GM12878 (cell line): Measurements from ENCODE around the gene NIN. TPM values are rescaled to one million over a fixed set of nuclear protein-coding genes. Genes with fewer than 3 reads are reported as not detected.

Experiments used
- ATAC-seq: fragments of 200-7000 bp; cut with Tn5 transposase; 3 replicates; pipeline ENCODE4 v1.9.1; 2020; ENCODE audit warnings: mild to moderate bottlenecking, moderate library complexity
- BruUV-seq: library from RNA; stranded (reverse); fragments of 400-500 nt; replicated peaks from 2 replicates; lab custom pipeline; 2021; lab: Mats Ljungman, UMichigan
- CTCF ChIA-PET: fragments of 300-600 bp; sonication (Branson Sonifier 250); formaldehyde crosslinking; extraction: SDS; loops from one replicate; lab custom pipeline; 2021; ENCODE audit warnings: inconsistent platforms; lab: Yijun Ruan, JAX
- POLR2A ChIA-PET: fragments of 350-600 bp; formaldehyde crosslinking; extraction: SDS; loops from one replicate; lab custom pipeline; 2021; ENCODE audit warnings: inconsistent platforms; lab: Charles Lee
- RAD21 ChIA-PET: fragments of 300-600 bp; sonication (Branson Sonifier 250); formaldehyde crosslinking; loops from one replicate; lab custom pipeline; 2023; ENCODE audit warnings: antibody characterized with exemption; ENCODE audit not compliant: unreplicated experiment; lab: Charles Lee
- SMC1A ChIA-PET: fragments of 300-600 bp; sonication (Branson Sonifier 250); formaldehyde crosslinking; loops from one replicate; lab custom pipeline; 2023; ENCODE audit not compliant: unreplicated experiment, uncharacterized antibody; lab: Charles Lee
- DNase-seq: peaks from one replicate; pipeline ENCODE4 v3.0.0-alpha.2; 2011; ENCODE audit warnings: low read depth, low spot score
- FAIRE-seq: peaks from 3 replicates; lab custom pipeline; 2011; peaks lifted over from hg19 to GRCh38; lab: Jason Lieb, UNC
- H2AFZ ChIP-seq: 2 replicates; pipeline ENCODE4 v1.6.0; 2011; ENCODE audit warnings: low read depth, low read length, control low read depth; ENCODE audit not compliant: control insufficient read depth
- H3K27ac ChIP-seq: 2 replicates; pipeline ENCODE4 v1.5.1; 2011; ENCODE audit warnings: control low read depth; ENCODE audit not compliant: control insufficient read depth, insufficient read depth
- H3K27me3 ChIP-seq, 2 experiments: replicated peaks in 1 of 2; 2 replicates each; pipeline versions ENCODE4 v1.6.0 to v1.6.1; 2011; ENCODE audit warnings: low read length in 1 of 2; ENCODE audit not compliant: control insufficient read depth in 2 of 2, insufficient read depth in 2 of 2
- H3K36me3 ChIP-seq, 2 experiments: 2 replicates each; pipeline ENCODE4 v1.5.1; 2011; ENCODE audit warnings: low read length in 1 of 2; ENCODE audit not compliant: control insufficient read depth in 2 of 2, insufficient read depth in 2 of 2
- H3K4me1 ChIP-seq: 2 replicates; pipeline ENCODE4 v1.6.1; 2011; ENCODE audit warnings: mild to moderate bottlenecking, low read length, moderate library complexity, mixed read lengths; ENCODE audit not compliant: control insufficient read depth, insufficient read depth
- H3K4me2 ChIP-seq: 2 replicates; pipeline ENCODE4 v1.6.0; 2011; ENCODE audit warnings: control low read depth; ENCODE audit not compliant: control insufficient read depth, insufficient read depth
- H3K4me3 ChIP-seq: fragments of 200-600 bp; sonication (generic); 2 replicates; pipeline ENCODE4 v1.5.1; 2016
- H3K79me2 ChIP-seq: 2 replicates; pipeline ENCODE4 v1.6.0; 2011; ENCODE audit warnings: low read length; ENCODE audit not compliant: control insufficient read depth, insufficient read depth
- H3K9ac ChIP-seq: 2 replicates; pipeline ENCODE4 v1.8.0; 2011; ENCODE audit warnings: low read length, control low read depth, mixed read lengths; ENCODE audit not compliant: control insufficient read depth, insufficient read depth
- H3K9me3 ChIP-seq: replicated peaks from 3 replicates; pipeline ENCODE4 v1.5.1; 2011; ENCODE audit warnings: mild to moderate bottlenecking, low read length; ENCODE audit not compliant: control insufficient read depth, insufficient read depth
- H4K20me1 ChIP-seq: 2 replicates; pipeline ENCODE4 v1.6.0; 2011; ENCODE audit not compliant: control insufficient read depth, insufficient read depth
- CREM ChIP-seq: IDR thresholded peaks from 2 replicates; pipeline ENCODE4 v1.6.1; 2014; ENCODE audit warnings: antibody characterized with exemption, low read depth
- CUX1 ChIP-seq: IDR thresholded peaks from 2 replicates; pipeline ENCODE4 v1.6.1; 2012; ENCODE audit warnings: improper control_type of control experiment, low read depth, low read length; ENCODE audit not compliant: insufficient replicate concordance
- GABPA ChIP-seq: IDR thresholded peaks from 2 replicates; pipeline ENCODE4 v1.6.1; 2014; ENCODE audit warnings: antibody characterized with exemption, low read depth, mild to moderate bottlenecking, inconsistent platforms
- HCFC1 ChIP-seq: fragments of 150-350 bp; IDR thresholded peaks from 2 replicates; pipeline ENCODE4 v1.6.1; 2014; ENCODE audit warnings: low read length
- NR2C1 ChIP-seq: fragments of 450-650 bp; IDR thresholded peaks from 2 replicates; pipeline ENCODE4 v1.6.1; 2017; ENCODE audit warnings: antibody characterized with exemption, mild to moderate bottlenecking, moderate library complexity
- NR2C2 ChIP-seq: IDR thresholded peaks from 2 replicates; pipeline ENCODE4 v1.6.1; 2011; ENCODE audit warnings: borderline replicate concordance, low read depth; ENCODE audit not compliant: control insufficient read depth, insufficient read length
- PAX8 ChIP-seq: fragments of 450-650 bp; IDR thresholded peaks from 2 replicates; pipeline ENCODE4 v1.6.1; 2017; ENCODE audit warnings: mild to moderate bottlenecking, moderate library complexity
- RB1 ChIP-seq: fragments of 450-650 bp; formaldehyde crosslinking; IDR thresholded peaks from 2 replicates; pipeline ENCODE4 v1.6.1; 2017; ENCODE audit warnings: mild to moderate bottlenecking, borderline replicate concordance
- SREBF2 ChIP-seq: IDR thresholded peaks from 2 replicates; pipeline ENCODE4 v1.6.1; 2012; ENCODE audit warnings: mild to moderate bottlenecking, low read length
- ZBED1 ChIP-seq: IDR thresholded peaks from 2 replicates; pipeline ENCODE4 v1.6.1; 2016; ENCODE audit warnings: borderline replicate concordance
- WGBS: methylation state at CpG from one replicate; pipeline ENCODE4 v1.1.6; 2016; ENCODE audit warnings: low lambda C conversion rate; ENCODE audit not compliant: insufficient replicate concordance, insufficient coverage; ENCODE audit errors: missing lambda C conversion rate; 5-methylcytosine and 5-hydroxymethylcytosine counted together
- in situ Hi-C: fragments of 300-500 bp; cut with MboI; formaldehyde crosslinking; loops from 9 replicates; pipeline ENCODE4 v1.14.3; 2018; ENCODE audit warnings: mixed read lengths
- intact Hi-C: fragments of 100-400 bp; cut with micrococcal nuclease; formaldehyde crosslinking; loops from one replicate; pipeline ENCODE4 v1.14.2; 2022; ENCODE audit not compliant: unreplicated experiment
- polyA plus RNA-seq, 11 experiments: library from polyadenylated mRNA; depleted of rRNA in 4 of 11; unstranded in 6 of 11; stranded (reverse) in 5 of 11; fragments of >200 nt; fragmentation: Nextera tagmentation in 4 of 11; fragmentation: Illumina TruSeq in 1 of 11; extraction: Ambion mirVana in 4 of 11; extraction: Trizol in 1 of 11; gene quantifications; 1 replicate in 1 of 11; 2 replicates in 10 of 11; pipeline versions ENCODE4 v1.2.1 to v1.2.3, GENCODE V29; 2011 to 2016; ENCODE audit warnings: inconsistent platforms in 2 of 11, missing spikeins in 2 of 11, low read depth in 1 of 11
- total RNA-seq, 4 experiments: library from RNA; depleted of rRNA in 3 of 4; stranded (reverse); fragments of >200 nt in 3 of 4; fragmentation: Illumina TruSeq in 1 of 4; extraction: Trizol in 1 of 4; gene quantifications; 2 replicates each; pipeline versions ENCODE4 v1.2.1 to v1.2.3, GENCODE V29; 2013 to 2021
- TF ChIP-seq, protein P1 (sequence below): fragments of 450-650 bp; IDR thresholded peaks from 2 replicates; pipeline ENCODE4 v1.6.1; 2017; ENCODE audit warnings: mild to moderate bottlenecking, moderate library complexity
- TF ChIP-seq, protein P2 (sequence below): fragments of 450-650 bp; conservative IDR thresholded peaks from 2 replicates; pipeline ENCODE4 v1.6.1; 2017; ENCODE audit warnings: mild to moderate bottlenecking, moderate library complexity

NIN gene
- total and polyA plus RNA-seq, 10 of the 15 experiments (the other 5 are each of a cell fraction or from before 2014, with no cell fraction given): 16.2 to 135 (median 70.3) TPM

- H2AFZ ChIP-seq: no peak overlapping the region
- no peaks in the 10 kb centered on the region for H3K36me3 ChIP-seq
- no TSS peak for BruUV-seq
- no peaks in the 10 kb centered on the region for H4K20me1 ChIP-seq
- H3K79me2 ChIP-seq: no peaks in the 10 kb centered on the region
- RAD21 ChIA-PET: interaction anchor here (1.5 kb wide), 1 partner anchor 11 kb away, joined by 9 read pairs; no protein-coding TSS in a partner anchor
- H3K4me2 ChIP-seq: no peak overlapping the region
- in situ Hi-C loops (loop anchor here (25.0 kb wide), 1 partner anchor 259 kb away; no protein-coding TSS in a partner anchor), intact Hi-C loops (loop anchor here (10.0 kb wide), 1 partner anchor 354 kb away; no protein-coding TSS in a partner anchor)
- WGBS: 73% methylated on average over 5 of the region's 5 CpGs
- peaks cover 4 to 15% of the 10 kb centered on the region in 2 experiments for H3K27me3 ChIP-seq
- SMC1A ChIA-PET: interaction anchor here (1.0 kb wide), 1 partner anchor 115 kb away, joined by 3 read pairs; no protein-coding TSS in a partner anchor
- no peak overlapping the region for H3K27ac ChIP-seq
- DNase-seq (no peak), ATAC-seq (no peak), FAIRE-seq (no peak)
- CTCF ChIA-PET: interaction anchor here (1.0 to 3.4 kb wide), 4 partner anchors 11 to 270 kb away, joined by 3 to 17 read pairs (median 4); no protein-coding TSS in a partner anchor
- H3K9me3 ChIP-seq: no peaks in the 10 kb centered on the region
- H3K4me1 ChIP-seq: peaks cover 11% of the 10 kb centered on the region
- no peak overlapping the region for H3K9ac ChIP-seq
- H3K4me3 ChIP-seq: no peak overlapping the region
- POLR2A ChIA-PET: no interaction called here
- TF ChIP-seq NR2C1: no peak
- TF ChIP-seq HCFC1: no peak
- TF ChIP-seq RB1: no peak
- no peak for TF ChIP-seq NR2C2
- no peak for TF ChIP-seq CUX1
- TF ChIP-seq, protein P1, sequence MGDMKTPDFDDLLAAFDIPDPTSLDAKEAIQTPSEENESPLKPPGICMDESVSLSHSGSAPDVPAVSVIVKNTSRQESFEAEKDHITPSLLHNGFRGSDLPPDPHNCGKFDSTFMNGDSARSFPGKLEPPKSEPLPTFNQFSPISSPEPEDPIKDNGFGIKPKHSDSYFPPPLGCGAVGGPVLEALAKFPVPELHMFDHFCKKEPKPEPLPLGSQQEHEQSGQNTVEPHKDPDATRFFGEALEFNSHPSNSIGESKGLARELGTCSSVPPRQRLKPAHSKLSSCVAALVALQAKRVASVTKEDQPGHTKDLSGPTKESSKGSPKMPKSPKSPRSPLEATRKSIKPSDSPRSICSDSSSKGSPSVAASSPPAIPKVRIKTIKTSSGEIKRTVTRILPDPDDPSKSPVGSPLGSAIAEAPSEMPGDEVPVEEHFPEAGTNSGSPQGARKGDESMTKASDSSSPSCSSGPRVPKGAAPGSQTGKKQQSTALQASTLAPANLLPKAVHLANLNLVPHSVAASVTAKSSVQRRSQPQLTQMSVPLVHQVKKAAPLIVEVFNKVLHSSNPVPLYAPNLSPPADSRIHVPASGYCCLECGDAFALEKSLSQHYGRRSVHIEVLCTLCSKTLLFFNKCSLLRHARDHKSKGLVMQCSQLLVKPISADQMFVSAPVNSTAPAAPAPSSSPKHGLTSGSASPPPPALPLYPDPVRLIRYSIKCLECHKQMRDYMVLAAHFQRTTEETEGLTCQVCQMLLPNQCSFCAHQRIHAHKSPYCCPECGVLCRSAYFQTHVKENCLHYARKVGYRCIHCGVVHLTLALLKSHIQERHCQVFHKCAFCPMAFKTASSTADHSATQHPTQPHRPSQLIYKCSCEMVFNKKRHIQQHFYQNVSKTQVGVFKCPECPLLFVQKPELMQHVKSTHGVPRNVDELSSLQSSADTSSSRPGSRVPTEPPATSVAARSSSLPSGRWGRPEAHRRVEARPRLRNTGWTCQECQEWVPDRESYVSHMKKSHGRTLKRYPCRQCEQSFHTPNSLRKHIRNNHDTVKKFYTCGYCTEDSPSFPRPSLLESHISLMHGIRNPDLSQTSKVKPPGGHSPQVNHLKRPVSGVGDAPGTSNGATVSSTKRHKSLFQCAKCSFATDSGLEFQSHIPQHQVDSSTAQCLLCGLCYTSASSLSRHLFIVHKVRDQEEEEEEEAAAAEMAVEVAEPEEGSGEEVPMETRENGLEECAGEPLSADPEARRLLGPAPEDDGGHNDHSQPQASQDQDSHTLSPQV: no peak
- no peak for TF ChIP-seq SREBF2
- TF ChIP-seq CREM: no peak
- TF ChIP-seq GABPA: no peak
- TF ChIP-seq, protein P2, sequence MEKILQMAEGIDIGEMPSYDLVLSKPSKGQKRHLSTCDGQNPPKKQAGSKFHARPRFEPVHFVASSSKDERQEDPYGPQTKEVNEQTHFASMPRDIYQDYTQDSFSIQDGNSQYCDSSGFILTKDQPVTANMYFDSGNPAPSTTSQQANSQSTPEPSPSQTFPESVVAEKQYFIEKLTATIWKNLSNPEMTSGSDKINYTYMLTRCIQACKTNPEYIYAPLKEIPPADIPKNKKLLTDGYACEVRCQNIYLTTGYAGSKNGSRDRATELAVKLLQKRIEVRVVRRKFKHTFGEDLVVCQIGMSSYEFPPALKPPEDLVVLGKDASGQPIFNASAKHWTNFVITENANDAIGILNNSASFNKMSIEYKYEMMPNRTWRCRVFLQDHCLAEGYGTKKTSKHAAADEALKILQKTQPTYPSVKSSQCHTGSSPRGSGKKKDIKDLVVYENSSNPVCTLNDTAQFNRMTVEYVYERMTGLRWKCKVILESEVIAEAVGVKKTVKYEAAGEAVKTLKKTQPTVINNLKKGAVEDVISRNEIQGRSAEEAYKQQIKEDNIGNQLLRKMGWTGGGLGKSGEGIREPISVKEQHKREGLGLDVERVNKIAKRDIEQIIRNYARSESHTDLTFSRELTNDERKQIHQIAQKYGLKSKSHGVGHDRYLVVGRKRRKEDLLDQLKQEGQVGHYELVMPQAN: no peak
- TF ChIP-seq PAX8: no peak
- no peak for TF ChIP-seq ZBED1
Observed at GRCh38 chr14:50871228-50871627, 40.3 kb upstream of the NIN start.
